ENCODE results near the gene EID2. TPM values are rescaled to one million over a fixed set of nuclear protein-coding genes. Genes with fewer than 3 reads are reported as not detected.

The EID2 gene
- polyA plus RNA-seq, 1 donor (not counting 4 experiments of a cell fraction or from before 2014, with no cell fraction given) = 12.9 TPM

DNA sequence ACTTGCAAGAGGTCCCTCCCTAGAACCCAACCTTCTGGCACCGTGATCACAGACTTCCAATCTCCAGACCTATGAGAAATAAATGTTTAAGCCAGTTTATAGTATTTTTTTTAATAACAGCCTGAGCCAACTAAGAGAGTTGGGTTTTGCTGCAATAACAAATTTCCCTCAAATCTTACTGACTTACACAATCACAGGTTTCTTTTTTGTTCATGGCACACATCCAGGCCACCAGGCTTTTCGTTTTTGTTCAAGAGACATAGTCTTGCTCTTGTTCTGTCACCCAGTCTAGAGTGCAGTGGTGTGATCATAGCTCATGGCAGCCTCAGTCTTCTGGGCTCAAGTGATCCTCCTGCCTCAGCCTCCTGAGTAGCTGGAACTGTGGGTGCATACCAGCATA lies 27.0 kb downstream of the EID2 start:
- Histone ChIP-seq H3K27me3 (ENCODE audit: control insufficient read depth, extremely low read depth, insufficient read depth, low read length) (peaks cover 50% of the 10 kb centered on the region), H3K4me2 (ENCODE audit: control insufficient read depth, extremely low read depth, insufficient read depth, low read depth, low read length) (no peak overlapping the region), H3K27ac (ENCODE audit: control insufficient read depth, insufficient read depth, low read length) (no peak overlapping the region), H3K36me3 (ENCODE audit: control insufficient read depth in 2 of 2, extremely low read depth in 1 of 2, insufficient read depth in 2 of 2, low read length in 2 of 2) (no peaks in the 10 kb centered on the region), H3K4me1 (ENCODE audit: control insufficient read depth, extremely low read depth, insufficient read depth, low read length) (peaks cover 4% of the 10 kb centered on the region), H4K20me1 (ENCODE audit: control insufficient read depth, extremely low read depth, insufficient read depth, low read length) (no peaks in the 10 kb centered on the region), H3K9ac (ENCODE audit: control insufficient read depth, extremely low read depth, insufficient read depth, low read length) (no peak overlapping the region), H3K9me1 (ENCODE audit: control insufficient read depth, extremely low read depth, insufficient read depth, low read length) (no peaks in the 10 kb centered on the region), H3K4me3 (ENCODE audit: control insufficient read depth in 2 of 3, extremely low read depth in 1 of 3, insufficient read depth in 2 of 3, low read depth in 1 of 3, low read length in 3 of 3) (no peak overlapping the region), H3K9me3 (ENCODE audit: control insufficient read depth, low read depth, low read length) (no peaks in the 10 kb centered on the region), H2AFZ (ENCODE audit: control insufficient read depth, low read length) (no peak overlapping the region), H3K79me2 (ENCODE audit: control insufficient read depth, insufficient read depth, low read length) (no peaks in the 10 kb centered on the region)
- dilution Hi-C loops (cut with MboI; ENCODE audit: extremely low pct_ligation_motif_present, low sequenced_read_pairs) = no loop called here
- TF ChIP-seq CTCF (optimal IDR thresholded peaks at IDR 0.05 in 1 of 3, IDR thresholded peaks at IDR 0.05 in 1 of 3, conservative IDR thresholded peaks at IDR 0.05 in 1 of 3; ENCODE audit: extremely low read depth in 1 of 3, insufficient read depth in 2 of 3, low read length in 3 of 3) (no peak), EZH2 (IDR thresholded peaks at IDR 0.05; ENCODE audit: low read length) (no peak)
- FAIRE-seq (no peak), DNase-seq (ENCODE audit: low read depth, low spot score) (no peak)

DNA sequence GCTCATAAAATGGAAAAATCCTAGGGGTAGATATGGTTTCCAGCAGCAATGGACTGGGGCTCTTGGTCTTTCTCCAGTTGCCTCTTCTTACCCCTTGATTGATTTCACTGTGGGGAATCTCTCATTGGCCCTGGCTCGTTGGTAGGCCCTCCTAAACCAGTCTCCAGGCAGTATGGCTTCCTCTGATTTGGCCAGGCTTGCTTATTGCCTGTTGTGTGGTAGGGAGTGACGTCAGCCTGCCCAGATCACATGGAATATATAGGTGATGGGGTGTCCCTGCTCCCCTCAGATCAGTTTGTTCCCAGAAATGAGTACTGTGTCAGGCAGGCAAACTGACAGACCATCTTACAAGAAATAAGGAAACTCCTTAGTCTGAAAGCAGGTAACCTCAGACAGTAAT lies 30.7 kb downstream of the EID2 start:
- no peaks in the 10 kb centered on the region for H4K20me1 ChIP-seq (ENCODE audit: control insufficient read depth, extremely low read depth, insufficient read depth, low read length)
- no peak overlapping the region for H3K4me3 ChIP-seq (ENCODE audit: control insufficient read depth in 2 of 3, extremely low read depth in 1 of 3, insufficient read depth in 2 of 3, low read depth in 1 of 3, low read length in 3 of 3)
- H3K9ac ChIP-seq (ENCODE audit: control insufficient read depth, extremely low read depth, insufficient read depth, low read length) = no peak overlapping the region
- H3K4me2 ChIP-seq (ENCODE audit: control insufficient read depth, extremely low read depth, insufficient read depth, low read depth, low read length) = no peak overlapping the region
- peaks cover 2% of the 10 kb centered on the region for H3K9me1 ChIP-seq (ENCODE audit: control insufficient read depth, extremely low read depth, insufficient read depth, low read length)
- H3K9me3 ChIP-seq (ENCODE audit: control insufficient read depth, low read depth, low read length) = no peaks in the 10 kb centered on the region
- dilution Hi-C loops (cut with MboI; ENCODE audit: extremely low pct_ligation_motif_present, low sequenced_read_pairs) = no loop called here
- no peak overlapping the region for H2AFZ ChIP-seq (ENCODE audit: control insufficient read depth, low read length)
- H3K27me3 ChIP-seq (ENCODE audit: control insufficient read depth, extremely low read depth, insufficient read depth, low read length) = peaks cover 41% of the 10 kb centered on the region
- no peaks in the 10 kb centered on the region for H3K79me2 ChIP-seq (ENCODE audit: control insufficient read depth, insufficient read depth, low read length)
- TF ChIP-seq CTCF (optimal IDR thresholded peaks at IDR 0.05 in 1 of 3, IDR thresholded peaks at IDR 0.05 in 1 of 3, conservative IDR thresholded peaks at IDR 0.05 in 1 of 3; ENCODE audit: extremely low read depth in 1 of 3, insufficient read depth in 2 of 3, low read length in 3 of 3) (no peak), EZH2 (IDR thresholded peaks at IDR 0.05; ENCODE audit: low read length) (no peak)
- H3K27ac ChIP-seq (ENCODE audit: control insufficient read depth, insufficient read depth, low read length) = no peak overlapping the region
- no peak for DNase-seq (ENCODE audit: low read depth, low spot score)
- H3K36me3 ChIP-seq (ENCODE audit: control insufficient read depth in 2 of 2, extremely low read depth in 1 of 2, insufficient read depth in 2 of 2, low read length in 2 of 2) = no peaks in the 10 kb centered on the region
- no peak for FAIRE-seq
- H3K4me1 ChIP-seq (ENCODE audit: control insufficient read depth, extremely low read depth, insufficient read depth, low read length) = peaks cover 3% of the 10 kb centered on the region
